ENCODE measurements around the gene C14orf180.

DNA sequence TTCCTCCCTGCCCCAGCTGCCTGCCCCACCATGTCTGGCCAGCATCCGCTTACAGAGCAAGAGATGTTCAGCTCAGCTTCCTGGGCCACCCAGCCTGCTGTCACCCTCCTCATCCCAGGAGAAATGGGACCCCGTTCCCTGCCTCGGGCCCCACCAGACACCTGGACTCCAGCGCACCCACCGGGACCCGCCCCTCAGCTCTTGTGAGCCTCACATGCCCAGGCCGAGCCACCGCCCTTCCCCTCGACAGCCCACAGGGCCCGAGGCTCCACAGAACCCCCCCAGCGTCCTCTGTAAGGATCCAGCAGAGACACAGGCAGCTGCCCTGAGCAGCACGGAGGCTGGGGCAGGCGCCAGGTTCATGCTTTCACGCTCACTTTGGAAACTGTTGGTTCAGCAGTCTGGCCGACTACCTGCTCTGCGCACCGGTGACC is 18.4 kb upstream of the C14orf180 start:
- TF ChIP-seq, protein P1, sequence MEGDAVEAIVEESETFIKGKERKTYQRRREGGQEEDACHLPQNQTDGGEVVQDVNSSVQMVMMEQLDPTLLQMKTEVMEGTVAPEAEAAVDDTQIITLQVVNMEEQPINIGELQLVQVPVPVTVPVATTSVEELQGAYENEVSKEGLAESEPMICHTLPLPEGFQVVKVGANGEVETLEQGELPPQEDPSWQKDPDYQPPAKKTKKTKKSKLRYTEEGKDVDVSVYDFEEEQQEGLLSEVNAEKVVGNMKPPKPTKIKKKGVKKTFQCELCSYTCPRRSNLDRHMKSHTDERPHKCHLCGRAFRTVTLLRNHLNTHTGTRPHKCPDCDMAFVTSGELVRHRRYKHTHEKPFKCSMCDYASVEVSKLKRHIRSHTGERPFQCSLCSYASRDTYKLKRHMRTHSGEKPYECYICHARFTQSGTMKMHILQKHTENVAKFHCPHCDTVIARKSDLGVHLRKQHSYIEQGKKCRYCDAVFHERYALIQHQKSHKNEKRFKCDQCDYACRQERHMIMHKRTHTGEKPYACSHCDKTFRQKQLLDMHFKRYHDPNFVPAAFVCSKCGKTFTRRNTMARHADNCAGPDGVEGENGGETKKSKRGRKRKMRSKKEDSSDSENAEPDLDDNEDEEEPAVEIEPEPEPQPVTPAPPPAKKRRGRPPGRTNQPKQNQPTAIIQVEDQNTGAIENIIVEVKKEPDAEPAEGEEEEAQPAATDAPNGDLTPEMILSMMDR (IDR thresholded peaks at IDR 0.05) = no peak
- no peak for TF ChIP-seq EZH2 (IDR thresholded peaks at IDR 0.05)
- no peak for TF ChIP-seq EZH2phosphoT487 (IDR thresholded peaks at IDR 0.05)

Measured in neural progenitor cell (in vitro differentiated cells).